H54 (cell line): ENCODE data around the gene PCDH9.
A peak's percentile ranks its signal among the peaks of the same experiment; 100 is the strongest.

Source experiments
- DNase-seq: peaks from one replicate; pipeline ENCODE4 v3.0.0; 2011; ENCODE audit warnings: low spot score, mixed read lengths; ENCODE audit not compliant: insufficient read length
- FAIRE-seq: peaks from 3 replicates; lab custom pipeline; 2011; peaks lifted over from hg19 to GRCh38; lab: Jason Lieb, UNC
- POLR2A ChIP-seq: IDR thresholded peaks from 2 replicates; pipeline ENCODE4 v1.6.1; 2011; ENCODE audit warnings: low read depth, mild to moderate bottlenecking, low read length

PCDH9 gene

GRCh38 chr13:66534561-66534960 is 695.6 kb downstream of the PCDH9 start:
- no peak for FAIRE-seq
- no peak for TF ChIP-seq POLR2A
- DNase-seq = no peak

GRCh38 chr13:66532845-66533244 is 697.3 kb downstream of the PCDH9 start:
- TF ChIP-seq POLR2A = no peak
- FAIRE-seq = no peak
- DNase-seq = no peak

- no peak for TF ChIP-seq POLR2A
- FAIRE-seq = peak; percentile 41
- peak; percentile 0 for DNase-seq
Observed at GRCh38 chr13:66532146-66532545, 698.0 kb downstream of the PCDH9 start.

GRCh38 chr13:66530686-66531085 is 699.5 kb downstream of the PCDH9 start:
- no peak for TF ChIP-seq POLR2A
- FAIRE-seq = no peak
- no peak for DNase-seq

DNA sequence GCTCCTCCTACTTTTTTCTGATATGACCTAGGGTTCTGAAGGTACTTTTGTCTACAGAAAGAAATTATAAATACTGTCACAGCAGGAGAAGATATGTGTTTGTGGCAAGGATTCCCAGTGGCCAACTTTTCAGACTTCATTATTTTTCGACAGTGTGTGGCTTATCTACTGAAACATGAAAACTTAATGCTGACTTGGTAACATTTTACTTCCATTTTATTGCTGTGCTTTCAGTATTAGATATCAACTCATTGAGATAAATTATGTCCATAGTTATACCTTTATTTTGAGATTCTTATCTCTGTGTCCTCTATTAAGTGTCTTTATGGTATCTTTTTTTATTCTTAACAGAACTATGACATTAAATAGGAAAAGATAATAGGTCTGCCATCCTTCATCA is 700.0 kb downstream of the PCDH9 start:
- FAIRE-seq (no peak), DNase-seq (no peak)
- no peak for TF ChIP-seq POLR2A

GRCh38 chr13:66528944-66529576 is 701.1 kb downstream of the PCDH9 start:
- DNase-seq (no peak), FAIRE-seq (no peak)
- TF ChIP-seq POLR2A = no peak

GRCh38 chr13:66528180-66528579 is 702.0 kb downstream of the PCDH9 start:
- FAIRE-seq (no peak), DNase-seq (no peak)
- TF ChIP-seq POLR2A = no peak

DNA sequence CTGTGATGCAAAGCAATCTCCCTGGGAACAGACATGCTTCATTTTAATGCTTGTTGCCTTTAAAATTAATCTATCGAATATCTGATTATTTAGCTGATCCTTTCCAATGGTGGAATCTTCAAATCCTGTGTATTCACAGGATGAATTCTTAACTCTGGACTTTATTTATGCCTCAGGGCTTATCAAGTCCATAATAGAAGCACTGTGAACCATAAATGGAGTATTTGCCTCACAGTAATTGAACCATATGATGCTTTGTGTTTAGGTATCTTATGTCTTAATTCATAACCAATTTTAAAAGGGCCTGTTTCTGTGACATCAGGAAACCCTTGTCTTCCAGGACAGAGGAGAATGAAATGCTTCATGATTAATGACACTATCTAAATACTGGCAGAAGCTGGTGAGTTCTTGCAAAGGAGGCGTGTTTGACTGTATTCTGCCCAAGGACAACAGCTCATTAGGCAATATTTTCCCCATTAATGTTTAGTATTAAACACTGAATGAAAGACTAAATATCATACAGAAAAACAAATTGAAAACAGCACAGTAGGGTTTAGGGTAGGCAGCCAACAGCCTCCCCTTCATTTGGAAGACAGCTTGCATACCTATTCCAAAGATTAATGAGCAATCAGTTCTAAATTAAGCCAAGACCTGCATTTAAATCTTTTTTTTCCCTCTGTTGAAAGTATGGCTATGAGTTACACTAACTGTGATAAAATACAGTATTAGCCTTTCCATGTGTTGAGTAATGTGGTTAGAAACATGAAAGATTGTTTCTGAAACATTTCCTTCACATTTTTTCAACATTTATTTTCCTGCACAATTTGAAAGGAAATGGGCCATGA is 709.4 kb downstream of the PCDH9 start:
- no peak for DNase-seq
- TF ChIP-seq POLR2A = no peak
- no peak for FAIRE-seq

GRCh38 chr13:66519259-66519658 is 710.9 kb downstream of the PCDH9 start:
- DNase-seq = no peak
- TF ChIP-seq POLR2A = no peak
- FAIRE-seq = no peak

DNA sequence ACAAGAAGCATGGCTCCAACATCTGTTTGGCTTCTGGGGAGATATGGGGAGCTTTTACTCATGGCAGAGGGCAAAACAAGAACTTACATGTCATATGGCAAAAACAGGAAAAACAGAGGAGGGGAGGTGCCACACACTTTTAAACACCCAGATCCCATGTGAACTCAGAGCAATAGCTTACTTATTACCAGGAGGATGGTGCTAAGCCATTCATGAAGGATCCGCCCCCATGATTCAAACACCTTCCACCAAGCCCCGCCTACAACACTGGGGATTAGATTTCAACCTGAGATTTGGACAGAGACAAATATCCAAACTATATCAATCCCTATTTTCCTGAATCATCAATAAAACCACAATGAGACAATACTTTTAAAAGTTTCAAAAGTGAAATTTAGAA is 712.1 kb downstream of the PCDH9 start:
- no peak for FAIRE-seq
- TF ChIP-seq POLR2A = no peak
- DNase-seq = no peak

- no peak for TF ChIP-seq POLR2A
- no peak for DNase-seq
- FAIRE-seq = no peak
Observed at GRCh38 chr13:66513728-66514127, 716.4 kb downstream of the PCDH9 start.

- DNase-seq = no peak
- no peak for TF ChIP-seq POLR2A
- no peak for FAIRE-seq
Observed at GRCh38 chr13:66509175-66509574, 721.0 kb downstream of the PCDH9 start.

GRCh38 chr13:66508153-66508909 is 721.8 kb downstream of the PCDH9 start:
- no peak for TF ChIP-seq POLR2A
- no peak for FAIRE-seq
- DNase-seq = no peak

GRCh38 chr13:66506979-66507378 is 723.2 kb downstream of the PCDH9 start:
- FAIRE-seq (peak; percentile 45), DNase-seq (no peak)
- no peak for TF ChIP-seq POLR2A
